Endothelial cell of umbilical vein (primary cell): ENCODE results near the gene SLC5A11. TPM values are rescaled to one million over a fixed set of nuclear protein-coding genes. Genes with fewer than 3 reads are reported as not detected.

ENCODE experiments used
- BruUV-seq: library from RNA; stranded (reverse); fragments of 400-500 nt; replicated peaks from 2 replicates; lab custom pipeline; 2021; lab: Mats Ljungman, UMichigan
- CTCF ChIA-PET: fragments of 300-600, 350-600 bp; sonication (Branson Sonifier 250); formaldehyde crosslinking; loops from one replicate; lab custom pipeline; 2021; ENCODE audit warnings: antibody characterized with exemption, inconsistent platforms; lab: Charles Lee
- POLR2A ChIA-PET: fragments of 300-600, 350-600 bp; sonication (Branson Sonifier 250); formaldehyde crosslinking; loops from one replicate; lab custom pipeline; 2021; ENCODE audit warnings: antibody characterized with exemption, inconsistent platforms; lab: Charles Lee
- DNase-seq: peaks from one replicate; pipeline ENCODE4 v3.0.0-alpha.2; 2011; ENCODE audit warnings: low read depth, low spot score
- FAIRE-seq: peaks from 2 replicates; lab custom pipeline; 2011; peaks lifted over from hg19 to GRCh38; lab: Jason Lieb, UNC
- H2AFZ ChIP-seq: 2 replicates; pipeline ENCODE4 v1.6.0; 2012; ENCODE audit warnings: low read depth, low read length, control low read depth, inconsistent platforms
- H3K27ac ChIP-seq: 2 replicates; pipeline ENCODE4 v1.5.1; 2011; ENCODE audit warnings: low read depth, mild to moderate bottlenecking, control low read depth, low read length, moderate library complexity; ENCODE audit not compliant: insufficient read depth
- H3K27me3 ChIP-seq, 2 experiments: 2 replicates each; pipeline versions ENCODE4 v1.6.0 to v1.6.1; 2011; ENCODE audit warnings: low read length in 2 of 2, mixed read lengths in 1 of 2; ENCODE audit not compliant: control insufficient read depth in 2 of 2, insufficient read depth in 2 of 2
- H3K36me3 ChIP-seq, 2 experiments: 2 replicates in 1 of 2; 3 replicates in 1 of 2; pipeline ENCODE4 v1.5.1; 2011; ENCODE audit warnings: low read length in 2 of 2, mild to moderate bottlenecking in 1 of 2, moderate library complexity in 1 of 2; ENCODE audit not compliant: control insufficient read depth in 2 of 2, insufficient read depth in 2 of 2; ENCODE audit errors: extremely low read depth in 1 of 2
- H3K4me1 ChIP-seq: 3 replicates; pipeline ENCODE4 v1.5.1; 2011; ENCODE audit warnings: mild to moderate bottlenecking, low read length; ENCODE audit not compliant: control insufficient read depth, insufficient read depth; ENCODE audit errors: extremely low read depth
- H3K4me2 ChIP-seq: 2 replicates; pipeline ENCODE4 v1.6.1; 2011; ENCODE audit warnings: low read length, control low read depth, mixed read lengths; ENCODE audit not compliant: insufficient read depth
- H3K4me3 ChIP-seq, 3 experiments: fragments of 200-600 bp in 1 of 3; sonication (generic), shearing (Covaris generic) in 1 of 3; replicated peaks in 1 of 3; 2 replicates each; pipeline ENCODE4 v1.5.1; 2011 to 2016; ENCODE audit warnings: control low read depth in 3 of 3, low read length in 3 of 3, mild to moderate bottlenecking in 2 of 3, inconsistent platforms in 1 of 3, low read depth in 1 of 3, moderate library complexity in 1 of 3; ENCODE audit not compliant: insufficient read depth in 1 of 3
- H3K79me2 ChIP-seq: 2 replicates; pipeline ENCODE4 v1.6.0; 2012; ENCODE audit warnings: low read length, inconsistent platforms; ENCODE audit not compliant: control insufficient read depth, insufficient read depth
- H3K9ac ChIP-seq: replicated peaks from 2 replicates; pipeline ENCODE3; 2011; ENCODE audit warnings: low read length, control low read depth; ENCODE audit not compliant: insufficient read depth; ENCODE audit errors: extremely low read depth
- H3K9me1 ChIP-seq: replicated peaks from 3 replicates; pipeline ENCODE4 v1.6.0; 2011; ENCODE audit warnings: mild to moderate bottlenecking, low read length; ENCODE audit not compliant: control insufficient read depth, insufficient read depth; ENCODE audit errors: extremely low read depth
- H3K9me3 ChIP-seq: replicated peaks from 2 replicates; pipeline ENCODE4 v1.5.1; 2012; ENCODE audit warnings: low read length, inconsistent platforms; ENCODE audit not compliant: control insufficient read depth, insufficient read depth
- H4K20me1 ChIP-seq: replicated peaks from 2 replicates; pipeline ENCODE3; 2011; ENCODE audit warnings: mild to moderate bottlenecking, low read length; ENCODE audit not compliant: control insufficient read depth, insufficient read depth; ENCODE audit errors: extremely low read depth
- EZH2 ChIP-seq: IDR thresholded peaks from 2 replicates; pipeline ENCODE4 v1.6.1; 2012; ENCODE audit warnings: borderline replicate concordance, low read depth, mild to moderate bottlenecking, moderate library complexity, low read length, inconsistent platforms; ENCODE audit not compliant: severe bottlenecking
- FOS ChIP-seq: IDR thresholded peaks from 2 replicates; pipeline ENCODE4 v1.6.1; 2011; ENCODE audit warnings: mild to moderate bottlenecking, low read length, moderate library complexity, borderline replicate concordance; ENCODE audit not compliant: insufficient read depth
- GATA2 ChIP-seq: IDR thresholded peaks from 2 replicates; pipeline ENCODE4 v1.7.0; 2011; ENCODE audit warnings: low read depth, mild to moderate bottlenecking, moderate library complexity, mixed read lengths, low read length; ENCODE audit not compliant: insufficient read length, insufficient read depth
- JUN ChIP-seq: IDR thresholded peaks from 2 replicates; pipeline ENCODE4 v1.6.1; 2011; ENCODE audit warnings: borderline replicate concordance, low read depth; ENCODE audit not compliant: insufficient read length, insufficient read depth
- MYC ChIP-seq: IDR thresholded peaks from one replicate; pipeline ENCODE4 v1.6.1; 2011; ENCODE audit warnings: mild to moderate bottlenecking, low read depth, low read length
- POLR2A ChIP-seq: IDR thresholded peaks from 2 replicates; pipeline ENCODE4 v1.6.1; 2012; ENCODE audit warnings: low read depth, mild to moderate bottlenecking, control low read depth, low read length
- POLR2AphosphoS5 ChIP-seq: IDR thresholded peaks from 2 replicates; pipeline ENCODE4 v1.6.1; 2012; ENCODE audit warnings: low read depth, mild to moderate bottlenecking, control low read depth, low read length, moderate library complexity; ENCODE audit not compliant: insufficient read depth
- dilution Hi-C: fragments of 300-500 bp; cut with MboI; formaldehyde crosslinking; loops from one replicate; pipeline ENCODE4 v1.15.0; 2019; ENCODE audit warnings: low sequenced_read_pairs; ENCODE audit not compliant: extremely low pct_ligation_motif_present
- intact Hi-C: fragments of 100-400 bp; cut with micrococcal nuclease; formaldehyde crosslinking; loops from one replicate; pipeline ENCODE4 v1.10.0; 2022
- polyA plus RNA-seq, 4 experiments: library from polyadenylated mRNA; depleted of rRNA in 3 of 4; stranded (reverse) in 3 of 4; unstranded in 1 of 4; fragments of >200 nt; gene quantifications; 2 replicates each; pipeline versions ENCODE4 v1.2.1 to v1.2.3, GENCODE V29; 2011 to 2012; ENCODE audit warnings: missing spikeins in 1 of 4
- total RNA-seq: library from RNA; stranded (reverse); gene quantifications from 2 replicates; pipeline ENCODE4 v1.2.3, GENCODE V29; 2021
- TF ChIP-seq, protein P1 (sequence below), 2 donors: IDR thresholded peaks; 1 replicate in 1 of 2; 2 replicates in 1 of 2; pipeline ENCODE4 v1.5.1; 2011; ENCODE audit warnings: low read length in 2 of 2, mild to moderate bottlenecking in 2 of 2, moderate library complexity in 2 of 2, control low read depth in 1 of 2, inconsistent platforms in 1 of 2, low read depth in 1 of 2; ENCODE audit not compliant: insufficient read depth in 1 of 2; ENCODE audit errors: extremely low read depth in 1 of 2
- TF ChIP-seq, protein P2 (sequence below): IDR thresholded peaks from 2 replicates; pipeline ENCODE4 v1.6.1; 2011; ENCODE audit not compliant: insufficient read depth, insufficient read length

Gene SLC5A11
- total and polyA plus RNA-seq, 2 donors (not counting 3 experiments of a cell fraction or from before 2014, with no cell fraction given): 0.12 TPM; not detected in 1

DNA sequence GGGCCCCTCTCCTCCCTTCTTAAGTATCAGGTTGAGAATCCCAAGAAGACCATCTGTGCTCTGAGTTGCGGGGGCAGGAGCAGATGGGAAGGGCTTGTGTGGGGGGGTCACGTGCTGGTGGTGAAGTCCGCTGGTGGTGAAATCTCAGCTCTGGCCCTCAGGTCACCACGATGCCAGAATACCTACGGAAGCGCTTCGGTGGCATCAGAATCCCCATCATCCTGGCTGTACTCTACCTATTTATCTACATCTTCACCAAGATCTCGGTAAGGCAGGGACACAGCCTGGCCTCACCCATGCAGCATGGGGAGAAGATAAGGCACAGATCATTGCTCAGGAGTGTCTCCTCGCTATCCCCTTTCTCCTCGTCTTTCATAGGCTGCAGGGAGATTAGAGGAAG, 29.7 kb downstream of the SLC5A11 start:
- H3K27ac ChIP-seq: no peak overlapping the region
- no peak overlapping the region for H3K4me2 ChIP-seq
- H3K9me1 ChIP-seq: no peaks in the 10 kb centered on the region
- H3K79me2 ChIP-seq: no peaks in the 10 kb centered on the region
- peaks cover 2% of the 10 kb centered on the region for H4K20me1 ChIP-seq
- dilution Hi-C loops (no loop called here), intact Hi-C loops (no loop called here)
- no peaks in the 10 kb centered on the region for H3K27me3 ChIP-seq
- no peaks in the 10 kb centered on the region for H3K4me1 ChIP-seq
- DNase-seq: no peak
- ChIA-PET CTCF (no interaction called here), POLR2A (no interaction called here)
- no peak for FAIRE-seq
- TF ChIP-seq JUN: no peak
- no peak for TF ChIP-seq FOS
- TF ChIP-seq POLR2A: no peak
- TF ChIP-seq, protein P1, sequence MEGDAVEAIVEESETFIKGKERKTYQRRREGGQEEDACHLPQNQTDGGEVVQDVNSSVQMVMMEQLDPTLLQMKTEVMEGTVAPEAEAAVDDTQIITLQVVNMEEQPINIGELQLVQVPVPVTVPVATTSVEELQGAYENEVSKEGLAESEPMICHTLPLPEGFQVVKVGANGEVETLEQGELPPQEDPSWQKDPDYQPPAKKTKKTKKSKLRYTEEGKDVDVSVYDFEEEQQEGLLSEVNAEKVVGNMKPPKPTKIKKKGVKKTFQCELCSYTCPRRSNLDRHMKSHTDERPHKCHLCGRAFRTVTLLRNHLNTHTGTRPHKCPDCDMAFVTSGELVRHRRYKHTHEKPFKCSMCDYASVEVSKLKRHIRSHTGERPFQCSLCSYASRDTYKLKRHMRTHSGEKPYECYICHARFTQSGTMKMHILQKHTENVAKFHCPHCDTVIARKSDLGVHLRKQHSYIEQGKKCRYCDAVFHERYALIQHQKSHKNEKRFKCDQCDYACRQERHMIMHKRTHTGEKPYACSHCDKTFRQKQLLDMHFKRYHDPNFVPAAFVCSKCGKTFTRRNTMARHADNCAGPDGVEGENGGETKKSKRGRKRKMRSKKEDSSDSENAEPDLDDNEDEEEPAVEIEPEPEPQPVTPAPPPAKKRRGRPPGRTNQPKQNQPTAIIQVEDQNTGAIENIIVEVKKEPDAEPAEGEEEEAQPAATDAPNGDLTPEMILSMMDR (IDR thresholded peaks at IDR 0.05; ENCODE audit: extremely low read depth in 1 of 2, insufficient read depth in 1 of 2, low read depth in 1 of 2, low read length in 2 of 2): no peak
- no peak for TF ChIP-seq MYC
- TF ChIP-seq GATA2: no peak
- TF ChIP-seq, protein P2, sequence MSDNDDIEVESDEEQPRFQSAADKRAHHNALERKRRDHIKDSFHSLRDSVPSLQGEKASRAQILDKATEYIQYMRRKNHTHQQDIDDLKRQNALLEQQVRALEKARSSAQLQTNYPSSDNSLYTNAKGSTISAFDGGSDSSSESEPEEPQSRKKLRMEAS: no peak
- no peak for TF ChIP-seq POLR2AphosphoS5
- no peak for TF ChIP-seq EZH2
- H3K9me3 ChIP-seq: no peaks in the 10 kb centered on the region
- H3K9ac ChIP-seq: no peak overlapping the region
- no peak overlapping the region for H3K4me3 ChIP-seq
- no peak overlapping the region for H2AFZ ChIP-seq
- H3K36me3 ChIP-seq: no peaks in the 10 kb centered on the region
- no TSS peak for BruUV-seq
